ENCODE results near the gene LBHD2. TPM values are rescaled to one million over a fixed set of nuclear protein-coding genes. Genes with fewer than 3 reads are reported as not detected.

Gene LBHD2
- total RNA-seq, 1 experiment from 2014 or later, result not detected

GRCh38 chr14:103050935-103051334, 33.1 kb upstream of the LBHD2 start:
- Histone ChIP-seq H3K36me3 (ENCODE audit: control insufficient read depth in 1 of 2, insufficient read depth in 2 of 2, low read length in 2 of 2) (0 out of 4 replicates have a peak, but pooled peaks cover 0 to 3% of the 10 kb centered on the region in 2 experiments), H3K4me1 (ENCODE audit: control insufficient read depth in 1 of 2, insufficient read depth in 2 of 2, low read length in 2 of 2) (peaks cover 5 to 9% of the 10 kb centered on the region in 2 experiments; a peak in 3 of 4 replicates), H3K9me2 (ENCODE audit: insufficient read depth) (no peaks in the 10 kb centered on the region), H3K4me3 (replicated peaks in 1 of 2; ENCODE audit: low read depth in 1 of 2, low read length in 2 of 2) (no peak overlapping the region), H3K79me2 (ENCODE audit: insufficient read depth, low read length) (peaks cover 91% of the 10 kb centered on the region), H3K27me3 (ENCODE audit: insufficient read depth, low read length) (no peaks in the 10 kb centered on the region), H3K9me3 (ENCODE audit: control insufficient read depth in 1 of 2, insufficient read depth in 1 of 2, low read depth in 1 of 2, low read length in 2 of 2) (no peaks in the 10 kb centered on the region), H4K20me1 (ENCODE audit: insufficient read depth) (no peaks in the 10 kb centered on the region; the same call in 1 of the 2 replicates), H3K27ac (ENCODE audit: low read depth, low read length) (no peak overlapping the region), H2AFZ (ENCODE audit: low read depth, low read length, poor library complexity, severe bottlenecking) (no peak overlapping the region), H3K4me2 (ENCODE audit: low read length) (no peak overlapping the region), H3K9ac (ENCODE audit: low read length) (no peak overlapping the region)
- POLR2A ChIA-PET, result no interaction called here
- RAD21 ChIA-PET (ENCODE audit: low non-redundant PET in 1 of 2, low total read pairs in 2 of 2, uncharacterized antibody in 2 of 2, unreplicated experiment in 2 of 2), result no interaction called here
- DNase-seq (ENCODE audit: low read depth, low spot score), result no peak
- no peak for TF ChIP-seq YY1 (IDR thresholded peaks at IDR 0.05; ENCODE audit: extremely low read depth, insufficient replicate concordance, low read depth, low read length)
- CTCF ChIA-PET, result no interaction called here
- BruUV-seq (replicated peaks), result no TSS peak
- intact Hi-C loops (cut with micrococcal nuclease), result no loop called here
- no peak for ATAC-seq

- H2AFZ ChIP-seq (ENCODE audit: low read depth, low read length, poor library complexity, severe bottlenecking), result no peak overlapping the region
- H3K9me3 ChIP-seq (ENCODE audit: control insufficient read depth in 1 of 2, insufficient read depth in 1 of 2, low read depth in 1 of 2, low read length in 2 of 2), result no peaks in the 10 kb centered on the region
- POLR2A ChIA-PET, result no interaction called here
- H3K4me3 ChIP-seq (replicated peaks in 1 of 2; ENCODE audit: low read depth in 1 of 2, low read length in 2 of 2), result no peak overlapping the region
- CTCF ChIA-PET, result no interaction called here
- no peaks in the 10 kb centered on the region; the same call in 1 of the 2 replicates for H4K20me1 ChIP-seq (ENCODE audit: insufficient read depth)
- no peaks in the 10 kb centered on the region for H3K9me2 ChIP-seq (ENCODE audit: insufficient read depth)
- peaks cover 83% of the 10 kb centered on the region for H3K79me2 ChIP-seq (ENCODE audit: insufficient read depth, low read length)
- no peak for DNase-seq (ENCODE audit: low read depth, low spot score)
- H3K36me3 ChIP-seq (ENCODE audit: control insufficient read depth in 1 of 2, insufficient read depth in 2 of 2, low read length in 2 of 2), result 0 out of 4 replicates have a peak, but pooled peaks cover 0 to 3% of the 10 kb centered on the region in 2 experiments
- intact Hi-C loops (cut with micrococcal nuclease), result no loop called here
- H3K4me2 ChIP-seq (ENCODE audit: low read length), result no peak overlapping the region
- no peaks in the 10 kb centered on the region for H3K27me3 ChIP-seq (ENCODE audit: insufficient read depth, low read length)
- TF ChIP-seq EZH2phosphoT487 (IDR thresholded peaks at IDR 0.05; ENCODE audit: borderline replicate concordance) (no peak), SIN3A (IDR thresholded peaks at IDR 0.05; ENCODE audit: low read depth) (no peak), REST (IDR thresholded peaks at IDR 0.05; ENCODE audit: low read depth) (no peak), FOSL1 (IDR thresholded peaks at IDR 0.05; ENCODE audit: low read depth) (no peak), CBX3 (IDR thresholded peaks at IDR 0.05; ENCODE audit: low read depth) (no peak), CTCF (IDR thresholded peaks at IDR 0.05 in 2 of 3, conservative IDR thresholded peaks at IDR 0.05 in 1 of 3; ENCODE audit: borderline replicate concordance in 1 of 3, insufficient read depth in 1 of 3, low read depth in 2 of 3, low read length in 2 of 3) (no peak)
- H3K4me1 ChIP-seq (ENCODE audit: control insufficient read depth in 1 of 2, insufficient read depth in 2 of 2, low read length in 2 of 2), result peaks cover 7 to 13% of the 10 kb centered on the region in 2 experiments; a peak in 3 of 4 replicates
- BruUV-seq (replicated peaks), result no TSS peak
- H3K9ac ChIP-seq (ENCODE audit: low read length), result no peak overlapping the region
- ATAC-seq, result no peak
- RAD21 ChIA-PET (ENCODE audit: low non-redundant PET in 1 of 2, low total read pairs in 2 of 2, uncharacterized antibody in 2 of 2, unreplicated experiment in 2 of 2), result no interaction called here
- no peak overlapping the region for H3K27ac ChIP-seq (ENCODE audit: low read depth, low read length)
Observed at GRCh38 chr14:103052407-103052806, 31.6 kb upstream of the LBHD2 start.
